Measurements from ENCODE around the gene REPS1. TPM values are rescaled to one million over a fixed set of nuclear protein-coding genes. Genes with fewer than 3 reads are reported as not detected.

The REPS1 gene
- total RNA-seq, 1 experiment from 2014 or later = 28.6 TPM

GRCh38 chr6:138988469-138988834 lies 399 bp upstream of the REPS1 start:
- POLR2A ChIA-PET = no interaction called here
- CTCF ChIA-PET = interaction anchor here (1.9 kb wide), 1 partner anchor 173 kb away, joined by 8 read pairs; no protein-coding TSS in a partner anchor
- in situ Hi-C loops (cut with HindIII; ENCODE audit: low pct_unique_long_range_greater_than_20kb, low sequenced_read_pairs) = no loop called here

GRCh38 chr6:138987080-138987642 lies 892 bp downstream of the REPS1 start:
- Histone ChIP-seq H3K9me3 (ENCODE audit: control insufficient read depth, insufficient read depth, low read depth, low read length) (no peaks in the 10 kb centered on the region), H3K27ac (ENCODE audit: low read length) (peak overlapping the region; percentile 62), H3K36me3 (ENCODE audit: control insufficient read depth, insufficient read depth, low read length) (peaks cover 2% of the 10 kb centered on the region; the same call in 1 of the 2 replicates), H3K27me3 (ENCODE audit: control insufficient read depth, insufficient read depth, low read length) (no peaks in the 10 kb centered on the region), H3K4me3 (ENCODE audit: low read depth in 2 of 2, low read length in 2 of 2) (peak overlapping the region; percentile 76 to 81), H3K4me1 (ENCODE audit: control insufficient read depth, insufficient read depth, low read length) (peaks cover 10% of the 10 kb centered on the region)
- POLR2A ChIA-PET = no interaction called here
- ATAC-seq = no peak
- no TSS peak for BruUV-seq (replicated peaks)
- intact Hi-C loops (cut with micrococcal nuclease; ENCODE audit: unreplicated experiment) (no loop called here), in situ Hi-C loops (cut with HindIII; ENCODE audit: low pct_unique_long_range_greater_than_20kb, low sequenced_read_pairs) (no loop called here)
- no peak for DNase-seq (ENCODE audit: low read depth, low spot score)
- CTCF ChIA-PET = no interaction called here
- no peak for TF ChIP-seq SIN3A (IDR thresholded peaks at IDR 0.05; ENCODE audit: borderline replicate concordance, insufficient read depth, low read depth, low read length)

More at GRCh38 chr6:138988469-138988834, 399 bp upstream of the REPS1 start:
- intact Hi-C loops (cut with micrococcal nuclease; ENCODE audit: unreplicated experiment) = loop anchor here (1.0 kb wide), 1 partner anchor 172 kb away; no protein-coding TSS in a partner anchor
- DNase-seq (ENCODE audit: low read depth, low spot score) (no peak), ATAC-seq (peak; percentile 18; the same call in 1 of the 2 replicates)
- BruUV-seq (replicated peaks) = no TSS peak
- TF ChIP-seq POLR2AphosphoS5 (IDR thresholded peaks at IDR 0.05; ENCODE audit: low read depth, low read length) = no peak
- peak; percentile 73 for TF ChIP-seq CTCF (IDR thresholded peaks at IDR 0.05)
- no peak for TF ChIP-seq TCF7L2 (IDR thresholded peaks at IDR 0.05; ENCODE audit: low read depth, low read length)
- no peak for TF ChIP-seq SIN3A (IDR thresholded peaks at IDR 0.05; ENCODE audit: borderline replicate concordance, insufficient read depth, low read depth, low read length)
- Histone ChIP-seq H3K4me1 (ENCODE audit: control insufficient read depth, insufficient read depth, low read length) (peaks cover 10% of the 10 kb centered on the region), H3K4me3 (ENCODE audit: low read depth in 2 of 2, low read length in 2 of 2) (peak overlapping the region; percentile 76 to 81), H3K27ac (ENCODE audit: low read length) (peak overlapping the region; percentile 32; the same call in 1 of the 2 replicates), H3K27me3 (ENCODE audit: control insufficient read depth, insufficient read depth, low read length) (no peaks in the 10 kb centered on the region), H3K9me3 (ENCODE audit: control insufficient read depth, insufficient read depth, low read depth, low read length) (no peaks in the 10 kb centered on the region), H3K36me3 (ENCODE audit: control insufficient read depth, insufficient read depth, low read length) (peaks cover 2% of the 10 kb centered on the region; the same call in 1 of the 2 replicates)

GRCh38 chr6:138986578-138986977 lies 1.5 kb downstream of the REPS1 start:
- no TSS peak for BruUV-seq (replicated peaks)
- ATAC-seq (no peak), DNase-seq (ENCODE audit: low read depth, low spot score) (no peak)
- ChIA-PET POLR2A (no interaction called here), CTCF (no interaction called here)
- Histone ChIP-seq H3K36me3 (ENCODE audit: control insufficient read depth, insufficient read depth, low read length) (peaks cover 2% of the 10 kb centered on the region; the same call in 1 of the 2 replicates), H3K4me3 (ENCODE audit: low read depth in 2 of 2, low read length in 2 of 2) (peak overlapping the region; percentile 76 to 81), H3K27me3 (ENCODE audit: control insufficient read depth, insufficient read depth, low read length) (no peaks in the 10 kb centered on the region), H3K27ac (ENCODE audit: low read length) (peak overlapping the region; percentile 62), H3K4me1 (ENCODE audit: control insufficient read depth, insufficient read depth, low read length) (peaks cover 10% of the 10 kb centered on the region), H3K9me3 (ENCODE audit: control insufficient read depth, insufficient read depth, low read depth, low read length) (no peaks in the 10 kb centered on the region)
- in situ Hi-C loops (cut with HindIII; ENCODE audit: low pct_unique_long_range_greater_than_20kb, low sequenced_read_pairs) = no loop called here
- intact Hi-C loops (cut with micrococcal nuclease; ENCODE audit: unreplicated experiment) = no loop called here
- TF ChIP-seq TCF7L2 (IDR thresholded peaks at IDR 0.05; ENCODE audit: low read depth, low read length) = no peak
- TF ChIP-seq REST (IDR thresholded peaks at IDR 0.05; ENCODE audit: insufficient read depth in 1 of 2, low read depth in 2 of 2, low read length in 1 of 2) = no peak
- no peak for TF ChIP-seq CTCF (IDR thresholded peaks at IDR 0.05)
- TF ChIP-seq SIN3A (IDR thresholded peaks at IDR 0.05; ENCODE audit: borderline replicate concordance, insufficient read depth, low read depth, low read length) = no peak
- TF ChIP-seq POLR2AphosphoS5 (IDR thresholded peaks at IDR 0.05; ENCODE audit: low read depth, low read length) = no peak

All from Panc1 (cell line).